ENCODE measurements around the gene BRME1.
"Not testable (repeated sequence)": the region's sequence is repeated elsewhere in the genome, so short reads cannot be mapped to it uniquely, and the experiment has no call there.

BRME1 gene

GRCh38 chr19:13926715-13927114, 20.8 kb upstream of the BRME1 start:
- no peak for DNase-seq (ENCODE audit: low read depth in 2 of 2)

DNA sequence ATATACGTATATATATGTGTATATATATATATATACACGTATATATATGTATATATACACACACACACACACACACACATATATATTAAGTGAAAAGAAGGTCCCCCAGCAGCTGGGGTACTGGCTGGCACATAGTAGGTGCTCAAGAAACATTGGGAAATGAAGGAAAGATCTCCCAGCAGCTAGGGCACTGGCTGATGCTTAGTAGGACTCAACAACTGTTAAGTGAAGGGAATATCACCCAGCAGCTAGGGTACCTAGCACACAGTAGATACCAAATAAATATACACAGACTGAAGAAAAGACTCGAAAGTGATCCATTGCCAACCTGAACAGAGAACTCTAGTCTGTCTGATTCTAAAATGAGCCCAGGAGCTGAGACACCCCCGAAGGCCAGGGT, 20.1 kb upstream of the BRME1 start:
- DNase-seq (ENCODE audit: low read depth in 2 of 2), result no peak

DNA sequence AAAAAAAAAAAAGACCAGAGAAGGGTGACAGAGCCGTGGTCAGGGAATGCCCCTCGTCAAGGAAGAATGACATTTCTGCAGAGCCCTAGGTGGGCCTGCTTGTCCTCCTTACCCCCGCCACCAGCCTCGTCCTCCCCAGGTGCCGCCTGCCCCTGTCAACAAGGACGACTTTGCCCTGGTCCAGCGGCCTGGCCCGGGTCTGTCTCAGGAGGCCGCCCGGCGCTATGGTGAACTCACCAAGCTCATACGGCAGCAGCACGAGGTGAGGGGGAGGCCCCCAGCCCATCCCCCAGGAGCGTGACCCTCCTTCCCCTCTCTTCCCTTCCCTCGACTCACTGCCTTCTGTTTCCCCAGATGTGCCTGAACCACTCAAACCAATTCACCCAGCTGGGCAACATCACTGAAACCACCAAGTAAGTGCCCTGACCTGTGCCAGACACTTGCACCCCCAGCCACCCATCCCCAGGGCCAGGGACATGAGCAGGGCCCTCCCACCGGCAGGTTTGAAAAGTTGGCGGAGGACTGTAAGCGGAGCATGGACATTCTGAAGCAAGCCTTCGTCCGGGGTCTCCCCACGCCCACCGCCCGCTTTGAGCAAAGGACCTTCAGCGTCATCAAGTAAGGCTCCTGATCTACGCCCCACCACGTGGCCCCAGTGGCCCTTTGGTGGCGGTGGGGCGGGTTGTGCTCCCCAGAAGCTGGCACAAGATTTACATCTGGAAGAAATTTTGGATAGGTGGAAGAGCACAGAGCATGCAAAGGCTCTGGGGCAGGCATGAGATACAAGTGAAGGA, 17.5 kb upstream of the BRME1 start:
- DNase-seq (ENCODE audit: low read depth in 2 of 2), result no peak

DNA sequence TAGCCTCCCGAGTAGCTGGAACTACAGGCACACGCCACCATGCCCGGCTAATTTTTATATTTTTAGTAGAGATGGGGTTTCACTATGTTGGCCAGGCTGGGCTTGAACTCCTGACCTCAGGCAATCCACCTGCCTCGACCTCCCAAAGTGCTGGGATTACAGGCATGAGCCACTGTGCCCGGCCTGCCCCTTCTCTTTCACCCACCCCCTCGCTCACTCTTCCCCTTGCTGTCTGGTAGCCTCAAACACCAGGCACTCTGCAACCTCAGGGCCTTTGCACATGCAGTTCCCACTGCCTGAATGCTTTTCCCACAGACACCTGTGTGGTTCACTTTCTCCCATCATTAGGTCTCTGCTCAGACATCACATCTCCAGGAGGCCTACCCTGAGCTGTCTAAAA, 16.2 kb upstream of the BRME1 start:
- not testable (repeated sequence) for DNase-seq (ENCODE audit: low read depth in 2 of 2)

- DNase-seq (ENCODE audit: low read depth in 2 of 2), result no peak
Observed at GRCh38 chr19:13920940-13921747, 15.2 kb upstream of the BRME1 start.

- DNase-seq (ENCODE audit: low read depth in 2 of 2), result no peak
Observed at GRCh38 chr19:13920524-13920923, 14.6 kb upstream of the BRME1 start.

GRCh38 chr19:13918726-13919411, 13.0 kb upstream of the BRME1 start:
- no peak for DNase-seq (ENCODE audit: low read depth in 2 of 2)

- DNase-seq (ENCODE audit: low read depth in 2 of 2), result no peak
Observed at GRCh38 chr19:13917888-13918406, 12.0 kb upstream of the BRME1 start.

- DNase-seq (ENCODE audit: low read depth in 2 of 2), result no peak
Observed at GRCh38 chr19:13914777-13915176, 8.9 kb upstream of the BRME1 start.

DNA sequence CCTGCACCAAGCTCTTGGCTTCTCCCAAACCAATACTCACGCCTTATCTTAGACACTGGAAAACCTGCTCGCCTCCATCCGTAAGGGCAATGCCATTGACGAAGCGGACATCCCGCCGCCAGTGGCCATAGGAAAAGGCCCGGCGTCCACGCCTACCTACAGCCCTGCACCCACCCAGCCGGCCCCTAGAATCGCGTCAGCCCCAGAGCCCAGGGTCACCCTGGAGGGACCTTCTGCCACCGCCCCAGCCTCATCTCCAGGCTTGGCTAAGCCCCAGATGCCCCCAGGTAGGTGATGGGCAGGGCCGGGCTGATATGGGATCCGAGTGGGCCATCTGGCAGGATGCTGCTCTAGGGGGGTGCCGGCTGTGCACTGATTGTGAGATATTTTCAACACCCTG, 7.4 kb upstream of the BRME1 start:
- DNase-seq (ENCODE audit: low read depth in 2 of 2), result no peak

GRCh38 chr19:13909430-13909829, 3.5 kb upstream of the BRME1 start:
- DNase-seq (ENCODE audit: low read depth in 2 of 2), result no peak

GRCh38 chr19:13908674-13909073, 2.8 kb upstream of the BRME1 start:
- DNase-seq (ENCODE audit: low read depth in 2 of 2), result no peak

DNA sequence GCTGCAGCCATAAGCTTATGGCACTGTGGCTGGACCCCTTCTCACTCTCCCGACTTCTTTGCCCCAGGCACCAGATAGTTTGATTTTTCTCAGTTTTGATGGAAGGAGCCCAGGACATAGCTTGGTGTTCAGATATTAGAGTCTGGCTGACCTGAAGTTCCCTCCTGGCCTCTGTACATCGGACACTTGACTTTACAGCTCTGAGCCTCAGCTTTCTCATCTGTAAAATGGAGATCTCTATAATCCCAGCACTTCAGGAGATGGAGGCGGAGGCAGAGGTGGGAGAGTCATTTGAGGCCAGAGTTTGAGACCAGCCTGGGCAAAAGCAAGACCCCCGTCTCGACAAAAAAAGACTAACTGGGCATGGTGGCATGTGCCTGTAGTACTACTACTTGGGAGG, 993 bp upstream of the BRME1 start:
- no peak for DNase-seq (ENCODE audit: low read depth in 2 of 2)

DNA sequence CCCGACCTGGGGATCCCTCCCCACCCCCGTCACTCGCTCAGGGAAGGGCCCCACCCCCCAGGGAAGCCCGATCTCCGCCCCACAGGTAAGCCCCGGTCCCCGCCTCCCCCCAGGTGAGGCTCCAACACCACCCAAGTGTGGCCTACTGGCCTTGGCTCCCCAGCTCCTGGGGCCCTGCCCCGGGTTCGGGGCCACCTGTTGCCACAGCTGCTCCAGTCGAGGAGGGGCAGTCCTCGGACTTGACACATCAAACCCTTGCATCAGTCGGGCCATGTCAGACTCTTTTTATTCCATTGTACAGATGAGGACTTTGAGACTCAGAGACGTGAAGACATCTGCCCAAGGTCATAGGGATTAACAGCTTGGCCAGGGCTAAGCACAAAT, 596 bp upstream of the BRME1 start:
- DNase-seq (ENCODE audit: low read depth in 2 of 2), result no peak

DNA sequence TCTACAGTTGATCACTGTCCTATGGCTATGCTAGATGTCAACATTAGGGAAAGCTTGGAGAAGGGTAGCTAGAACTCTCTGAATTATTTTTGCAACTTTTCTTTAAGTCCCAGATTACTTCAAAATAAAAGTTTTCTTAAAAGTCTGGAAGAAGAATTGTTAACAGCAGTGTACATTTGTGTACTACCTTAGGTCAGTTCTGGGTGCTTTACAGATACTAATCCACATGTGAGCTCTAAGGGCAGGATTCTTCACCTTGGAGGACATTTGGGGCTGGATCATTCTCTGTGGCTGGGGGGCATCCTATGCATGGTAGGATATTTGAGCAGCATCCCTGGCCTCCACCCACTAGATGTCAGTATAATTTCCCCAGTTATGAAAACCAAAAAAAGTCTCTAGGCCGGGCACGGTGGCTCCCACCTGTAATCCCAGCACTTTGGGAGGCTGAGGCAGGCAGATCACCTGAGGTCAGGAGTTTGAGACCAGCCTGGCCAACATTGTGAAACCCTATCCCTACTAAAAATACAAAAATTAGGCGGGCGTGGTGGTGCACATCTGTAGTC, 2.8 kb downstream of the BRME1 start:
- DNase-seq (ENCODE audit: low read depth in 2 of 2), result no peak

GRCh38 chr19:13899912-13900584, 5.9 kb downstream of the BRME1 start:
- no peak for DNase-seq (ENCODE audit: low read depth in 2 of 2)

- DNase-seq (ENCODE audit: low read depth in 2 of 2), result no peak
Observed at GRCh38 chr19:13899393-13899792, 6.5 kb downstream of the BRME1 start.

DNA sequence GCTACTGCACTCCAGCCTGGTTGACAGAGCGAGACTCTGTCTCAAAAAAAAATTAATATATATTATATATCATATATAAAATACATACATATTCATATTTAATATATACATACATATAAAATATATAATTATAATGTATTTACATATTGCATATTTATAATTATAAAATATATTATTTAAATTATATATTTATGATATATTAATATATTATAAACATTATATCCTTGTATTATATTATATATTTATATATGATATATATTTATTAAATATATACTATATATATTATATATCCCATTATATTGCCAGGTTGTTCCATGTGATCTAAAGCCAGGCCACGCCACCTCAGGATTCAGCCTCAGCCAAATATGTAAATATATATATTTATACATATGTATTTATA, 9.7 kb downstream of the BRME1 start:
- no peak for DNase-seq (ENCODE audit: low read depth in 2 of 2)

DNA sequence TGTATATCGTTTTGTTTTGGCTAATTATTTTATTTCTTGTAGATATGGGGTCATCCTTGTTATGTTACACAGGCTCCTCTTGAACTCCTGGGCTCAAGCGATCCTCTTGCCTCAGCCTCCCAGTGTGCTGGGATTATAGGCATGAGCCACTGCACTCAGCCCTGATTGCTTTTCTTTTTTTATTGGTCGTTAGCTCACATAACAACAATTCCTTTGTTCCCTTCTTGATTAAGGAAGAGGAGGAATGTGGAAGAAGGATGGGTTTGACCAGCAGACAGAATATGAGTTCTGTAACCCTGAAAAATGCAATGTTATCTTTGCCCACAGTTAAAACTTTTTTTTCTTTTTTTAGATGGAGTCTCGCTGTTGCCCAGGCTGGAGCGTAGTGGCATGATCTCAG, 11.4 kb downstream of the BRME1 start:
- no peak for DNase-seq (ENCODE audit: low read depth in 2 of 2)

GRCh38 chr19:13892870-13893269, 13.0 kb downstream of the BRME1 start:
- DNase-seq (ENCODE audit: low read depth in 2 of 2), result no peak

- DNase-seq (ENCODE audit: low read depth in 2 of 2), result no peak
Observed at GRCh38 chr19:13890136-13890535, 15.8 kb downstream of the BRME1 start.

DNA sequence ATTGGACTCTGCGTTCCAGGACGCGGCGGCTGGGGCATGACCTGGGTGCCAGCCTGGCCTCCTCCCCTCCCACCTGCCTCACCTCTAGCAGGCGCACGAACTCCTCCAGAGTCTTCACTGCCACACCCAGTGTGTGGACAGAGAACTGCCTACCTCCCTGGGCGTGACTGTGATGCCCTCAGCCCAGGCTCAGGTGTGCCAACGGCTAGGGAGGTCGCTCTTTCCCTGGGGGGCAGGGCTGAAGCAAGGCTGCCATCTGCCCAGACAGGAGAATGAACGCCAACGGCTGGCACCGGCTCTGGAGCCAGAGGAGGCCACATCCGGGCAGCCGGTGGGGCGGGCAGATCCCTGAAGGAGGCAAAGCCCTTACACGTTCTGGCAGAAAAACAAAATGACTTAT, 17.6 kb downstream of the BRME1 start:
- no peak for DNase-seq (ENCODE audit: low read depth in 2 of 2)
